ENCODE results near the gene PRKX.
"Not testable (repeated sequence)": the region's sequence is repeated elsewhere in the genome, so short reads cannot be mapped to it uniquely, and the experiment has no call there.

The PRKX gene

DNA sequence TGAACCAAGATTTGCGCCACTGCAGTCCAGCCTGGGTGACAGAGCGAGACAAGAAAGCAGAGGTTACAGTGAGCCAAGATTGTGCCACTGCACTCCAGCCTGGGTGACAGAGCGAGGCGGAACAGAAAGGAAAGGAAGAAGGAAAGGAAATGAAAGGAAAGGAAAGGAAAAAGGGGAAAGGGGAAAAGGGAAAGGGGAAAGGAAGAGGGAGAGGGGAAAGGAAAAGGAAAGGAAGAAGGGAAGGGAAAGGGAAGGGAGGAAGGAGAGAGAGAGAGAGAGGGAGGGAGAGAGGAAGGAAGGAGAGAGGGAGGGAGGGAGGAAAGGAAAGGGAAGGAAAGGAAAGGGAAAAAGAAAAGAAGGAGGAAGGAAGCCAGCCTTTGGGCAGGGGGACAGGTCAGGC lies 76.6 kb downstream of the PRKX start:
- TF ChIP-seq, protein P1, sequence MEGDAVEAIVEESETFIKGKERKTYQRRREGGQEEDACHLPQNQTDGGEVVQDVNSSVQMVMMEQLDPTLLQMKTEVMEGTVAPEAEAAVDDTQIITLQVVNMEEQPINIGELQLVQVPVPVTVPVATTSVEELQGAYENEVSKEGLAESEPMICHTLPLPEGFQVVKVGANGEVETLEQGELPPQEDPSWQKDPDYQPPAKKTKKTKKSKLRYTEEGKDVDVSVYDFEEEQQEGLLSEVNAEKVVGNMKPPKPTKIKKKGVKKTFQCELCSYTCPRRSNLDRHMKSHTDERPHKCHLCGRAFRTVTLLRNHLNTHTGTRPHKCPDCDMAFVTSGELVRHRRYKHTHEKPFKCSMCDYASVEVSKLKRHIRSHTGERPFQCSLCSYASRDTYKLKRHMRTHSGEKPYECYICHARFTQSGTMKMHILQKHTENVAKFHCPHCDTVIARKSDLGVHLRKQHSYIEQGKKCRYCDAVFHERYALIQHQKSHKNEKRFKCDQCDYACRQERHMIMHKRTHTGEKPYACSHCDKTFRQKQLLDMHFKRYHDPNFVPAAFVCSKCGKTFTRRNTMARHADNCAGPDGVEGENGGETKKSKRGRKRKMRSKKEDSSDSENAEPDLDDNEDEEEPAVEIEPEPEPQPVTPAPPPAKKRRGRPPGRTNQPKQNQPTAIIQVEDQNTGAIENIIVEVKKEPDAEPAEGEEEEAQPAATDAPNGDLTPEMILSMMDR (IDR thresholded peaks at IDR 0.05; ENCODE audit: control insufficient read depth, extremely low read depth, insufficient read depth), result no peak
- DNase-seq (ENCODE audit: low read depth), result no peak
- no peak overlapping the region for H3K4me3 ChIP-seq (ENCODE audit: low read depth, low read length)

DNA sequence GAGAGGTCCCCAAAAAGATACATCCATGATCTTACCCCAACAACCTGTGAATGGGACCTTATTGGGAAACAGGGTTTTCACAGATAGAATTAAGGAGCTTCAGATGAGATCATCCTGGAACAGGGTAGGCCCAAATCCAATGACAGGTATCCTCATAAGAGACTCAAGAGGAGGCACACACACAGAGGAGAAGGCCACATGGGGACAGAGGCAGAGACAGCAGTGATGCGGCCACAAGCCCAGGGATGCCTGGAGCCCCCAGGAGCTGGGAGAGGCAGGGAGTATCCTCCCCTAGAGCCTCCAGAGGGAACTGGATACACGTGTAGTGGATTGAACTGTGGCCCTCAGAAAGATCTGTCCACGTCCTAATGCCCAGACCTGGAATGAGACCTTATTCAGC lies 82.3 kb downstream of the PRKX start:
- H3K4me3 ChIP-seq (ENCODE audit: low read depth, low read length), result no peak overlapping the region
- DNase-seq (ENCODE audit: low read depth), result no peak
- TF ChIP-seq, protein P1 (IDR thresholded peaks at IDR 0.05; ENCODE audit: control insufficient read depth, extremely low read depth, insufficient read depth), result no peak

DNA sequence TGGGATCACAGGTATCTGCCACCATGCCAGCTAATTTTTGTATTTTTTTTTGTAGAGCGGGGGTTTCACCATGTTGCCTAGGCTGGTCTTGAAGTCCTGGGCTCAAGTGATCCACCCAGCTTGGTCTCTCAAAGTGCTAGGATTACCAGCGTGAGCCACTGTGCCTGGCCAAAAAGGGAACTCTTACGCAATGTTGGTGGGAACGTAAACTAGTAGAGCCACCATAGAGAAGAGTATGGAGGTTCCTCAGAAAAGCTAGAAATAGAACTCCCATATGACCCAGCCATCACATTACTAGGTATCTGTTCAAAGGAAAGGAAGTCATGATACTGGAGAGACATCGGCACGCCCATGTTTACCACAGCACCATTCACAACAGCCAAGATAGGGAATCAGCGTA lies 85.9 kb downstream of the PRKX start:
- TF ChIP-seq, protein P1 (IDR thresholded peaks at IDR 0.05; ENCODE audit: control insufficient read depth, extremely low read depth, insufficient read depth), result no peak
- H3K4me3 ChIP-seq (ENCODE audit: low read depth, low read length), result no peak overlapping the region
- DNase-seq (ENCODE audit: low read depth), result no peak

DNA sequence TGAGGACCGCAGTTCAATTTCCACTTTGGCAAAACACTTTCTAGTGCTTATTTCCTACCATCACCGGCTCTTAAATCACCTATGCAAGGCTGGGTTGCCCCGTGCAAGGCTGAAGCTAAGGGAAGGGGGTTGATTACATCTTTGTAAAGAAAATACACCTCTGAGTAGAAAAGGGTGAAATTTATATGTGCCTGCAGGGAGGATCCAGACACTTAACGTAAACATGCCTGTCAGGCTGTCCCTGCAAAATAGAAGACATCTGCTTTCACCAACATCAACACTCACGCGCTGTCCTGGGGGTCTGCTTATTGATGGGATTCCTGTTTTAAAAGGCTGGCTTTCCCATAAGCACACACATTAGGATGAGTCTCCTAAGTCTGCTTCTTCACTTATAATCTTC lies 92.0 kb downstream of the PRKX start:
- no peak overlapping the region for H3K4me3 ChIP-seq (ENCODE audit: low read depth, low read length)
- DNase-seq (ENCODE audit: low read depth), result no peak
- TF ChIP-seq, protein P1 (IDR thresholded peaks at IDR 0.05; ENCODE audit: control insufficient read depth, extremely low read depth, insufficient read depth), result no peak

DNA sequence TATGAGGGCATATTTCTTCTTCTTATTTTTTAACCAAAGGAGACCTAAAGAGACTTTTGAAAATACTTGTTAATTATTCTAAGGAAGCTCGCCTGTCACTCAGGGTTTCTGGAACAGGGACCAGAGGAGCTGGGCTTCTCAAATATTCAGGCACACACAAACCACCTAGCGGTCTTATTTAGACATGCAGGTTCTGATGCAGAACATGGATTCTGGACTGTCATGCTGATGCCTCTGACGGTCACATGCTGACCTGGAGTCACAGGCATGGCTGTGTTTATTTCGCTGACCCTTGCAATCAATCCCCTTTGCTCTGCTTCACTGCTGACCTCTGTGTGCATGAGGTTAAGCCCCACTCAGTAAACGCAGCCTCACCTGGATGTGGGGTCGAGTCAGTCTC lies 101.7 kb downstream of the PRKX start:
- not testable (repeated sequence) for DNase-seq (ENCODE audit: low read depth); H3K4me3 ChIP-seq (ENCODE audit: low read depth, low read length)

DNA sequence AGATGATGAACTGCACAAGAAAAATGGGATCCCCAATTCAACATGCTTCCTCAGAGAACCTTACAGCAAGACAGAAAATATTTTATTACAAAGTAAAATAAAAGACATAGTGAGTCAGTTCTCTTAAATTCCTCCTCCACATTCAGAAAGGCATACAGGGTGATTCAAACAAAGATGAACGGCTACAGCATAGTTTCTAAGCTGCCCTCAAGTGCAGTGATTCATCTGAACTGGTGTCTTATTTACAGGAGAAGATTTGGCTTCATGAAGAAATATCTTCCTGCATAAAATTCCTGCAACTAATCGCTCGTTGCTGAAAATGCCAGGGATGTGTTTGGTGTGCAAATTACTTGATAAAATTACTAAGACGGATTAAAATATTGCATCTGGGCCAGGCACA lies 103.6 kb downstream of the PRKX start:
- TF ChIP-seq, protein P1 (IDR thresholded peaks at IDR 0.05; ENCODE audit: control insufficient read depth, extremely low read depth, insufficient read depth), result no peak
- no peak for DNase-seq (ENCODE audit: low read depth)
- no peak overlapping the region for H3K4me3 ChIP-seq (ENCODE audit: low read depth, low read length)

DNA sequence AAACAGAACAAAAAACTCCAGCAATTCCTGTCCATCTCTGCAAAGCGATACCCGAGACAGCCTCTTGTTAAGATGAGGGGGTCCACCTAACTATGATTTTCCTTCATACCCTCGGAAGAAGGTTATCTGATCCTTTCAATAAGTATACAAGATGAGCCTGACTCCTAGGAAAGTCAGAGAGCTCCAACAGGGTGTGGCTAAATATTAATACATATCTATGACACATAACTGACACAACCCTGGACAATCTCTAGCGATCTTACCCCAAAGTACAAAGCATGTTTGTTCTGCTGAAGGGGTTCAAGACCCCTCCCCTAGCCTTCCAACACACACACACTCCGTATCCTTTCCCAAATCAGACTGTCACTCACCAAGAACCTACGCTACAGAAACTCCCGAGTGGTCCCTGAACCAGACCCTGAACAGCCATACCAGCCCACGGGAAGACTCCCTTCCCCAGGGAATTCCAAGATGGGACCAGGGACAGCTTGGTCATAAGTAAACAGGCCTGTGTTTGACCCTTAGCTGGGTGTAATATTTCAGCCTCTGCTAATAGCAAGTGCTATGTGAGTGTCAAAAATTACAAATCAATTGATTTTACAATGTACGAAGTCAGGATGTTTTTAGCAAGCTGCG lies 110.3 kb downstream of the PRKX start:
- DNase-seq (ENCODE audit: low read depth), result no peak
- TF ChIP-seq, protein P1 (IDR thresholded peaks at IDR 0.05; ENCODE audit: control insufficient read depth, extremely low read depth, insufficient read depth), result no peak
- H3K4me3 ChIP-seq (ENCODE audit: low read depth, low read length), result no peak overlapping the region

Measured in LNCaP clone FGC (cell line).